GM19397 (cell line): ENCODE data around the gene TBX1.

ENCODE experiments used
- ATAC-seq: cut with Tn5 transposase; IDR thresholded peaks from one replicate; pipeline ENCODE4 v1.9.1; 2021; ENCODE audit warnings: mild to moderate bottlenecking, moderate library complexity; ENCODE audit not compliant: unreplicated experiment

The TBX1 gene

GRCh38 chr22:19760058-19760950 lies at the start of gene TBX1:
Gene TBX1, plus strand, starts transcription at chr22:19760778. Its CDS starts 66 bp downstream, at chr22:19760844.
- no peak for ATAC-seq

GRCh38 chr22:19713245-19713644 lies 47.3 kb upstream of the TBX1 start:
- no peak for ATAC-seq

GRCh38 chr22:19713650-19714311 lies 46.8 kb upstream of the TBX1 start:
- ATAC-seq = no peak

GRCh38 chr22:19714312-19715187 lies 46.0 kb upstream of the TBX1 start, which contains the start of gene SEPTIN5:
Gene SEPTIN5, plus strand, starts transcription at chr22:19714503. Its CDS starts 86 bp downstream, at chr22:19714589.
- ATAC-seq = no peak

- no peak for ATAC-seq
These were observed 45.2 kb upstream of the TBX1 start for GRCh38 chr22:19715188-19715930.

- no peak for ATAC-seq
These were observed 44.3 kb upstream of the TBX1 start for GRCh38 chr22:19716041-19716828.

- no peak for ATAC-seq
These were observed 43.8 kb upstream of the TBX1 start for GRCh38 chr22:19716829-19717105.

- ATAC-seq = no peak
These were observed 43.4 kb upstream of the TBX1 start for GRCh38 chr22:19717181-19717580.

GRCh38 chr22:19717691-19718455 lies 42.7 kb upstream of the TBX1 start:
- ATAC-seq = no peak

GRCh38 chr22:19718456-19719049 lies 42.0 kb upstream of the TBX1 start:
- ATAC-seq = no peak

GRCh38 chr22:19719050-19719482 lies 41.5 kb upstream of the TBX1 start:
- no peak for ATAC-seq

- ATAC-seq = no peak
These were observed 41.0 kb upstream of the TBX1 start for GRCh38 chr22:19719488-19720021.

- ATAC-seq = no peak
These were observed 40.3 kb upstream of the TBX1 start for GRCh38 chr22:19720150-19720827.

- no peak for ATAC-seq
These were observed 39.6 kb upstream of the TBX1 start for GRCh38 chr22:19720999-19721329.

GRCh38 chr22:19721330-19722177 lies 39.0 kb upstream of the TBX1 start:
- ATAC-seq = no peak

GRCh38 chr22:19722178-19722981 lies 38.2 kb upstream of the TBX1 start:
- no peak for ATAC-seq

- ATAC-seq = no peak
These were observed 37.7 kb upstream of the TBX1 start for GRCh38 chr22:19722982-19723231.
